C4-2B (cell line): Measurements from ENCODE around the gene R3HDM2.

Experiments used
- ZFX ChIP-seq: fragments of 450-650 bp; IDR thresholded peaks from 2 replicates; pipeline ENCODE4 v1.6.1; 2017
- TF ChIP-seq, protein P1 (sequence below): fragments of 450-650 bp; conservative IDR thresholded peaks from 2 replicates; pipeline ENCODE4 v1.5.1; 2017; ENCODE audit warnings: mild to moderate bottlenecking

DNA sequence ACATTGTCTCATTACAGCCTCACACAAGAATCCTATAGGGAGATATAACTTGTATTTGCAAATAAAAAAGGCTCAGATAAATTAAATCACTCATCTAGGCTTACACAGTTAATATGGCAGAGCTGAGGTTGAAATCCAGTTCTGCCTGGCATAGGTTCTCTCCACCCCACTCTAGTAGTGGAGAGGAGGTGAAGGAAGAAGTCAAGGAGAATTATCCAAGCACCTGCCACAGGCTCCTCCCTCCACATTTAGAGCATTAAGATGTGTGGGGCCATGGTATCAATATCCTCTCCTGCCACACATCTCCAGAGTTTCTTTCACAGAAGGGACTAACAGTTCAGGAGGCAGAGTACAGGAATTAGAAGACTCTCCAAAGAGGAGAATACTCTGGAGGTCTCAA, 157.3 kb downstream of the R3HDM2 start:
- TF ChIP-seq, protein P1, sequence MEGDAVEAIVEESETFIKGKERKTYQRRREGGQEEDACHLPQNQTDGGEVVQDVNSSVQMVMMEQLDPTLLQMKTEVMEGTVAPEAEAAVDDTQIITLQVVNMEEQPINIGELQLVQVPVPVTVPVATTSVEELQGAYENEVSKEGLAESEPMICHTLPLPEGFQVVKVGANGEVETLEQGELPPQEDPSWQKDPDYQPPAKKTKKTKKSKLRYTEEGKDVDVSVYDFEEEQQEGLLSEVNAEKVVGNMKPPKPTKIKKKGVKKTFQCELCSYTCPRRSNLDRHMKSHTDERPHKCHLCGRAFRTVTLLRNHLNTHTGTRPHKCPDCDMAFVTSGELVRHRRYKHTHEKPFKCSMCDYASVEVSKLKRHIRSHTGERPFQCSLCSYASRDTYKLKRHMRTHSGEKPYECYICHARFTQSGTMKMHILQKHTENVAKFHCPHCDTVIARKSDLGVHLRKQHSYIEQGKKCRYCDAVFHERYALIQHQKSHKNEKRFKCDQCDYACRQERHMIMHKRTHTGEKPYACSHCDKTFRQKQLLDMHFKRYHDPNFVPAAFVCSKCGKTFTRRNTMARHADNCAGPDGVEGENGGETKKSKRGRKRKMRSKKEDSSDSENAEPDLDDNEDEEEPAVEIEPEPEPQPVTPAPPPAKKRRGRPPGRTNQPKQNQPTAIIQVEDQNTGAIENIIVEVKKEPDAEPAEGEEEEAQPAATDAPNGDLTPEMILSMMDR: no peak
- TF ChIP-seq ZFX: no peak
